Astrocyte (in vitro differentiated cells and primary cell): ENCODE measurements around the gene CTIF.

Experiments
- EZH2 ChIP-seq: IDR thresholded peaks from 2 replicates; pipeline ENCODE4 v1.6.1; 2012; ENCODE audit warnings: mild to moderate bottlenecking, low read length, inconsistent platforms; ENCODE audit not compliant: insufficient read depth
- TF ChIP-seq, protein P1 (sequence below): IDR thresholded peaks from 2 replicates; pipeline ENCODE4 v1.5.1; 2011; ENCODE audit warnings: low read depth, mild to moderate bottlenecking, inconsistent platforms, low read length, moderate library complexity; ENCODE audit not compliant: insufficient read depth

DNA sequence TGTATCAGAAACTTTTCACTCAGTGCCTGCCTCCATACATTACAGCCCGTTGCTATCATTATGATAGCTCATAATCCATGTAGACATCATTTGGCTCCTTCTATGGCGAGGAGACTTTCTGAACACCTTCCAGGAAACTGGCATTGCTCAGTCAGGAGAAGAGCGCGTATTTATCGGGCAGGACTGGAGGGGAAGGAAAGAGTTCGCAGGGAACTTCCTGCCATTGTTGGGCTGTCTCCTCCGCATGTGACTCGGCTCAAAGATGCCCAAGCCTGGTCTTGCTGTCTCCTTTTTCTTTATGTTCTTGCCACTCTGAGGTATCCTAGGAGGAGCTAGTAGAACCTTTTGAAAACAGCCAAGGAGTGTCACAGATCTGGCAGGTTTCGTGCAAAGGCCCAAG lies 156.8 kb downstream of the CTIF start:
- TF ChIP-seq, protein P1, sequence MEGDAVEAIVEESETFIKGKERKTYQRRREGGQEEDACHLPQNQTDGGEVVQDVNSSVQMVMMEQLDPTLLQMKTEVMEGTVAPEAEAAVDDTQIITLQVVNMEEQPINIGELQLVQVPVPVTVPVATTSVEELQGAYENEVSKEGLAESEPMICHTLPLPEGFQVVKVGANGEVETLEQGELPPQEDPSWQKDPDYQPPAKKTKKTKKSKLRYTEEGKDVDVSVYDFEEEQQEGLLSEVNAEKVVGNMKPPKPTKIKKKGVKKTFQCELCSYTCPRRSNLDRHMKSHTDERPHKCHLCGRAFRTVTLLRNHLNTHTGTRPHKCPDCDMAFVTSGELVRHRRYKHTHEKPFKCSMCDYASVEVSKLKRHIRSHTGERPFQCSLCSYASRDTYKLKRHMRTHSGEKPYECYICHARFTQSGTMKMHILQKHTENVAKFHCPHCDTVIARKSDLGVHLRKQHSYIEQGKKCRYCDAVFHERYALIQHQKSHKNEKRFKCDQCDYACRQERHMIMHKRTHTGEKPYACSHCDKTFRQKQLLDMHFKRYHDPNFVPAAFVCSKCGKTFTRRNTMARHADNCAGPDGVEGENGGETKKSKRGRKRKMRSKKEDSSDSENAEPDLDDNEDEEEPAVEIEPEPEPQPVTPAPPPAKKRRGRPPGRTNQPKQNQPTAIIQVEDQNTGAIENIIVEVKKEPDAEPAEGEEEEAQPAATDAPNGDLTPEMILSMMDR, result no peak
- TF ChIP-seq EZH2, result no peak
